ENCODE data around the gene SLC6A18.
"Not testable (repeated sequence)": the region's sequence is repeated elsewhere in the genome, so short reads cannot be mapped to it uniquely, and the experiment has no call there.

Gene SLC6A18

GRCh38 chr5:1216211-1216917 lies 8.8 kb upstream of the SLC6A18 start:
- no peak for DNase-seq (ENCODE audit: low read depth)

GRCh38 chr5:1216918-1217295 lies 8.3 kb upstream of the SLC6A18 start:
- no peak for DNase-seq (ENCODE audit: low read depth)

DNA sequence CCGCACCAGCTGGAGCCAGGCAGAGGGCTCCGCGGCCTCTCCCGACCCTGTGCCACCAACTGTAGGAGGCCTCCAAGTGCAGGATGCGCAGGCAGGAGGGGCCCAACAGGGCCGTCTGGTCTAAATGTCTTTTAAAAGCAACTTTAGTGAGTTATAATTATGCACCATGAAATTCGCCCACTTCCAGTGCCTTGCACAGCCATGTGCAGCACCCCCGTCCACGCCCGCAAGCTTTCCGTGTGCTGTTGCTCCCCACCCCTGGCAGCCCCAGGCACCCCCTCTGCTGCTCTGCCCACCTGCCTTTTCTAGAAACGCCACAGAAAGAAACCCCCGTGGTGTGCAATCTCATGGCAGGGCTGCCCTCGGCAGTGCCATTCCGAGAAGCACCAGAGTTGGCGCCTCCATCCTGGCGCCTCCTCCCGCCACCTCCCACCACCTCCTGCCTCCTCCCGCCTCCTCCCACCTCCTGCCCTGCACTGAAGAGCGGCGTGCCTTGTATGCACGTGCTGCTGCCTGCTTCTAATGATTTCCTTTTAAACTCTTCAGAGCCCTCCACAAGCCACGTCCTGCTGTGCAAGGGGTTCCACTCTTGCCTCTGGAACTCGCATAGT lies 7.5 kb upstream of the SLC6A18 start:
- no peak for DNase-seq (ENCODE audit: low read depth)

- DNase-seq (ENCODE audit: low read depth): no peak
Observed at GRCh38 chr5:1218351-1219080, 6.7 kb upstream of the SLC6A18 start.

DNA sequence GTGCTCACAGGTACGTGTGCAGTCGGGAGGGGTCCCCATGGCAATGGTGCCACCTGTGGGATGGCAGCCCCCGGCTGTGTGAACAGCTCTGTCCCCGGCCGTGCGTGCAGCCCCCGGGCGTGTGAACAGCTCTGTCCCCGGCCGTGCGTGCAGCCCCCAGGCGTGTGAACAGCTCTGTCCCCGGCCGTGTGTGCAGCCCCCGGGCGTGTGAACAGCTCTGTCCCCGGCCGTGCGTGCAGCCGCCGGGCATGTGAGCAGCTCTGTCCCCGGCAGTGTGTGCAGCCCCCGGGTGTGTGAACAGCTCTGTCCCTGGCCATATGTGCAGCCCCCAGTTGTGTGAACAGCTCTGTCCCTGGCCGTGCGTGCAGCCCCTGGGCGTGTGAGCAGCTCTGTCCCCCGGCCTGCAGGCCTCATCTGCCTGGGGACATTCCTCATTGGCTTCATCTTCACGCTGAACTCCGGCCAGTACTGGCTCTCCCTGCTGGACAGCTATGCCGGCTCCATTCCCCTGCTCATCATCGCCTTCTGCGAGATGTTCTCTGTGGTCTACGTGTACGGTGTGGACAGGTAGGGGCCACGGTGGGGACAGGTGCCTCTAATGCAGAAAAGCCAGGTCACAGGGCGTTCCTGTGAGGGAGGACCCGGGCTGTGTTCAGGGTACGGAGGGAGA lies 5.9 kb upstream of the SLC6A18 start:
- DNase-seq (ENCODE audit: low read depth): no peak

GRCh38 chr5:1219768-1220100 lies 5.4 kb upstream of the SLC6A18 start:
- DNase-seq (ENCODE audit: low read depth): no peak

GRCh38 chr5:1220351-1220750 lies 4.8 kb upstream of the SLC6A18 start:
- no peak for DNase-seq (ENCODE audit: low read depth)

DNA sequence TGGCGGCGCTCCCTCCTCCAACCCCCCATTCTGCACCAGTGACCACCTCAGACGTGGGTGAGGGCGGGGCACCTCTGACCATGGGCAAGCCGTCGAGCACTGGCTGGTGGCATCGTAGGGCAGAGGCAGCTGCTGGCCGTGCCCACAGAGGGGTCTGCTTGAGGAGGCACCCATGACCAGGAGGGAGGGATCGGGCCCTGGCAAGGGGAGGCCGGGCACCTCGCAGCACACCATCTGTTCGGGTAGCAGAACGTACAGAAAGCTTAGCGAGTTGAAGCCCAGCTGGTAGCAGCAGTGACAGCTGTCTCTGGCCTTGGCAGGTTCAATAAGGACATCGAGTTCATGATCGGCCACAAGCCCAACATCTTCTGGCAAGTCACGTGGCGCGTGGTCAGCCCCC lies 4.3 kb upstream of the SLC6A18 start:
- DNase-seq (ENCODE audit: low read depth): no peak

DNA sequence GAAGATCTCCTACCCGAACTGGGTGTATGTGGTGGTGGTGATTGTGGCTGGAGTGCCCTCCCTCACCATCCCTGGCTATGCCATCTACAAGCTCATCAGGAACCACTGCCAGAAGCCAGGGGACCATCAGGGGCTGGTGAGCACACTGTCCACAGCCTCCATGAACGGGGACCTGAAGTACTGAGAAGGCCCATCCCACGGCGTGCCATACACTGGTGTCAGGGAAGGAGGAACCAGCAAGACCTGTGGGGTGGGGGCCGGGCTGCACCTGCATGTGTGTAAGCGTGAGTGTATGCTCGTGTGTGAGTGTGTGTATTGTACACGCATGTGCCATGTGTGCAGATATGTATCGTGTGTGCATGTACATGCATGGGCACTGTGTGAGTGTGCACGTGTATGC lies 3.5 kb upstream of the SLC6A18 start:
- no peak for DNase-seq (ENCODE audit: low read depth)

- DNase-seq (ENCODE audit: low read depth): no peak
Observed at GRCh38 chr5:1222147-1222546, 3.0 kb upstream of the SLC6A18 start.

GRCh38 chr5:1222621-1223277 lies 2.4 kb upstream of the SLC6A18 start:
- no peak for DNase-seq (ENCODE audit: low read depth)

- no peak for DNase-seq (ENCODE audit: low read depth)
Observed at GRCh38 chr5:1223278-1223670, 1.9 kb upstream of the SLC6A18 start.

DNA sequence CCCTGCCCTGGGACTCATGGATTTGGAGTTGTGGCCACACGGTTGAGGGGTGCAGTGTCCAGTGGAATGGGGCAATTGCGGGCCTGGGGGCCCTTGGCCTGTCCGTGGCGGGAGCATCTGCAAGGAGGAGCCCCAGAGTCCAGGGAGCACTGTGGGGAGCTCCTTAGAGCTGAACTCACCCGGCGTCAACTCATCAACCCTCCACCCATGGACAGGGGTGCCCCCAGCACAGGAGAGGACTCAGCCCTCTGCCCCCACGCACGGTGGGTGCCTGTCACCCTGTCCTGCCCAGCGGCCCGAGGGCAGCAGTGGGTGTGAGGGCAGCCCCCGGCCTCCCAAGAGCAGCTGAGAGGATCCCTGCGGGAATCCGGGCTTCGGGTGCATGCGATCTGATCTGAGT lies 550 bp upstream of the SLC6A18 start:
- no peak for DNase-seq (ENCODE audit: low read depth)

- DNase-seq (ENCODE audit: low read depth): no peak
Observed at GRCh38 chr5:1226231-1226630, 1.1 kb downstream of the SLC6A18 start.

DNA sequence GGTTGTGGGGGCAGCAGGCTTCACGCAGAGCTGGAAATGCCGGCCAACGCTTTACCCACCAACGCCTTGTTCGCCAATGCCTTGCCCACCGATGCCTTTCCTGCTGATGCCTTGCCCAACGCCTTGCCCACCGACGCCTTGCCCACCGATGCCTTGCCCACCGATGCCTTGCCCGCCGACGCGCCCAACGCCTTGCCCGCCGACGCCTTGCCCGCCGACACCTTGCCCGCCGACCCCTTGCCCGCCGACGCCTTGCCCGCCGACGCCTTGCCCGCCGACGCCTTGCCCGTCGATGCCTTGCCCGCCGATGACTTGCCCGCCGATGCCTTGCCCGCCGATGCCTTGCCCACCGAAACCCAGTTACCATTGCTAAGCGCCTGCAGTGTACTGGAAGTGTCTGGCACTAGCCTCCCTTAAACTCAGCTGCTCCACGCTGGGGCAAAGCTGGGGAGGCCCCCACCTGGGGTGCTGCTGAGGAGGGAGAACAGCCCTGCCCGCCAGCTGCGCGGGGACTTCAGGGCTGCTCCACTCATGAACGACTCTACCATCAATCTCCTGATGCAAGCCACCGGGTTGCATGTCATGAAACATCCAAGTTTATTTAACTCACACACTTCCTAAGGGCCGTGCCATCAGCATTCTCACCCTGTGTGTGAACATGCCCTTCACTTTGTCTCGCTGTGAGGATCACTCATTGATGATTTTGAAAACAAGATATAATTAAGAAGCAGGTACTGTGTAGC lies 1.8 kb downstream of the SLC6A18 start:
- DNase-seq (ENCODE audit: low read depth): no peak

GRCh38 chr5:1227667-1228066 lies 2.5 kb downstream of the SLC6A18 start:
- no peak for DNase-seq (ENCODE audit: low read depth)

- DNase-seq (ENCODE audit: low read depth): no peak
Observed at GRCh38 chr5:1228120-1228519, 2.9 kb downstream of the SLC6A18 start.

- DNase-seq (ENCODE audit: low read depth): not testable (repeated sequence)
Observed at GRCh38 chr5:1229023-1229422, 3.8 kb downstream of the SLC6A18 start.

GRCh38 chr5:1229822-1230221 lies 4.6 kb downstream of the SLC6A18 start:
- no peak for DNase-seq (ENCODE audit: low read depth)

GRCh38 chr5:1230551-1230950 lies 5.4 kb downstream of the SLC6A18 start:
- DNase-seq (ENCODE audit: low read depth): no peak

DNA sequence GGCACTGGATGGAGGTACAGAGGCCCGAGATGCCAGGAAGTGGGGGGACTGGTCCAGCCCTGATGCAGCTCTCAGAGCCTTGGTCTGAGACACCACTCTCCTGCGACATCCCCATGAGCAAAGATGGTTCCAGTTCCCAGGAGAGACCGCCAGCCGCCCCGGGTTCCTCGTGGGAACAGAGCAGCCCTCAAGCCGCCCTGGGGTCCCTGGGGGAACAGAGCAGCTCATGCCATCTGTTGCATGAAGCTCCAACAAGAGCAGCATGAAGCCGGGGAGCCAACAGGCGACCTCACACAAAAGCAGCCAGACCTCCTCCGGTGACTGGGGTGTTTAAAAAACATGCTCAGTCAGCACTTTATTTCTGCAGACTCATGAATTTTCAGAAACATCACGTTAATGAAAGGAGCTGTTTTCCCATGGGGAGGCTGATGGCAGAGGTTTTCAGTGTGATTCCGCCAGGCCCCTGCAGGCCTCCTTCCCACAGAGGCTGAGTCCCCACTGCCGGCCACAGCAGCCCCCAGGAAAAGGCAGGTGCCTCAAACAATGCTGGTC lies 6.2 kb downstream of the SLC6A18 start:
- DNase-seq (ENCODE audit: low read depth): no peak
